ENCODE data around the gene RAB4A. TPM values are rescaled to one million over a fixed set of nuclear protein-coding genes. Genes with fewer than 3 reads are reported as not detected.
A peak's percentile ranks its signal among the peaks of the same experiment; 100 is the strongest.

The RAB4A gene
- total and polyA plus RNA-seq, 2 of the 13 experiments (the other 11 are each of a cell fraction or from before 2014, with no cell fraction given) = 56.0 to 80.1 TPM

DNA sequence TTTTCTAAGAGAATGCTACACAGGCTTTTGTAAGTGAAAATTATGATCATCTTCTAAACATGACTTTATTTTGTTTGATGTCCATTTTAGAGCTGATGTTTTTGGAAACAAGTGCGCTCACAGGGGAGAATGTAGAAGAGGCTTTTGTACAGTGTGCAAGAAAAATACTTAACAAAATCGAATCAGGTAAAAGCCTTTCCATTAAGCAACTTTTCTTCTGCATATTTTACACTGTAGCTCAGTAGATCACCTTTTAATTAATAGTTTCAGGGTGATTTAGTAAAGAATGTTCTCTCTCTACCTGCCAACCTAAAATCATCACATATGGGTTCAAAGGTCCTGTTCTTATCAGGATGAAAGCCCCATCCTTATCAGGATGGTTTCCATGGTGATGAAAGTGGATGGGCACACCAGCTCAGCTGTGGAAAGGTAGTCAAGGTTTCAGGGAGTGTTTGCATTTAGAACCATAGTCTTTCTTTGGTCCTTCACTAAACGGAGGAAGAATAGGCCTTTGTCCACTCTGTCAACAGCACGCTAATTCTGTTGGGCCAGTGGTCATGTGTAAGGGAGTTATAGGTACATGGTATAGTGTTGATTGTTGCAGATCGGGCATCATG, 28.1 kb downstream of the RAB4A start (continued):
- TF ChIP-seq, protein P1, sequence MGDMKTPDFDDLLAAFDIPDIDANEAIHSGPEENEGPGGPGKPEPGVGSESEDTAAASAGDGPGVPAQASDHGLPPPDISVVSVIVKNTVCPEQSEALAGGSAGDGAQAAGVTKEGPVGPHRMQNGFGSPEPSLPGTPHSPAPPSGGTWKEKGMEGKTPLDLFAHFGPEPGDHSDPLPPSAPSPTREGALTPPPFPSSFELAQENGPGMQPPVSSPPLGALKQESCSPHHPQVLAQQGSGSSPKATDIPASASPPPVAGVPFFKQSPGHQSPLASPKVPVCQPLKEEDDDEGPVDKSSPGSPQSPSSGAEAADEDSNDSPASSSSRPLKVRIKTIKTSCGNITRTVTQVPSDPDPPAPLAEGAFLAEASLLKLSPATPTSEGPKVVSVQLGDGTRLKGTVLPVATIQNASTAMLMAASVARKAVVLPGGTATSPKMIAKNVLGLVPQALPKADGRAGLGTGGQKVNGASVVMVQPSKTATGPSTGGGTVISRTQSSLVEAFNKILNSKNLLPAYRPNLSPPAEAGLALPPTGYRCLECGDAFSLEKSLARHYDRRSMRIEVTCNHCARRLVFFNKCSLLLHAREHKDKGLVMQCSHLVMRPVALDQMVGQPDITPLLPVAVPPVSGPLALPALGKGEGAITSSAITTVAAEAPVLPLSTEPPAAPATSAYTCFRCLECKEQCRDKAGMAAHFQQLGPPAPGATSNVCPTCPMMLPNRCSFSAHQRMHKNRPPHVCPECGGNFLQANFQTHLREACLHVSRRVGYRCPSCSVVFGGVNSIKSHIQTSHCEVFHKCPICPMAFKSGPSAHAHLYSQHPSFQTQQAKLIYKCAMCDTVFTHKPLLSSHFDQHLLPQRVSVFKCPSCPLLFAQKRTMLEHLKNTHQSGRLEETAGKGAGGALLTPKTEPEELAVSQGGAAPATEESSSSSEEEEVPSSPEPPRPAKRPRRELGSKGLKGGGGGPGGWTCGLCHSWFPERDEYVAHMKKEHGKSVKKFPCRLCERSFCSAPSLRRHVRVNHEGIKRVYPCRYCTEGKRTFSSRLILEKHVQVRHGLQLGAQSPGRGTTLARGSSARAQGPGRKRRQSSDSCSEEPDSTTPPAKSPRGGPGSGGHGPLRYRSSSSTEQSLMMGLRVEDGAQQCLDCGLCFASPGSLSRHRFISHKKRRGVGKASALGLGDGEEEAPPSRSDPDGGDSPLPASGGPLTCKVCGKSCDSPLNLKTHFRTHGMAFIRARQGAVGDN (CRISPR knock-in tag; IDR thresholded peaks at IDR 0.05) = no peak
- TF ChIP-seq SKI (IDR thresholded peaks at IDR 0.05; ENCODE audit: partially characterized antibody) (no peak), PAX8 (CRISPR knock-in tag; IDR thresholded peaks at IDR 0.05; ENCODE audit: borderline replicate concordance) (no peak), MATR3 (CRISPR knock-in tag; IDR thresholded peaks at IDR 0.05) (no peak), GTF2F1 (IDR thresholded peaks at IDR 0.05; ENCODE audit: low read length) (no peak), ZNF317 (CRISPR knock-in tag; IDR thresholded peaks at IDR 0.05) (no peak), ZNF460 (CRISPR knock-in tag; IDR thresholded peaks at IDR 0.05; ENCODE audit: borderline replicate concordance) (no peak), KLF12 (CRISPR knock-in tag; IDR thresholded peaks at IDR 0.05; ENCODE audit: borderline replicate concordance) (no peak), MIER2 (CRISPR knock-in tag; IDR thresholded peaks at IDR 0.05) (peak; percentile 56; the same call in 1 of the 2 replicates), KLF13 (CRISPR knock-in tag; IDR thresholded peaks at IDR 0.05) (no peak), FLYWCH1 (CRISPR knock-in tag; IDR thresholded peaks at IDR 0.05) (no peak), IKZF4 (CRISPR knock-in tag; IDR thresholded peaks at IDR 0.05; ENCODE audit: borderline replicate concordance, low read depth, not compliant biosample characterization) (no peak), ZNF432 (CRISPR knock-in tag; IDR thresholded peaks at IDR 0.05; ENCODE audit: borderline replicate concordance) (no peak), HNRNPL (IDR thresholded peaks at IDR 0.05; ENCODE audit: low read depth, low read length) (no peak)
- TF ChIP-seq, protein P2, sequence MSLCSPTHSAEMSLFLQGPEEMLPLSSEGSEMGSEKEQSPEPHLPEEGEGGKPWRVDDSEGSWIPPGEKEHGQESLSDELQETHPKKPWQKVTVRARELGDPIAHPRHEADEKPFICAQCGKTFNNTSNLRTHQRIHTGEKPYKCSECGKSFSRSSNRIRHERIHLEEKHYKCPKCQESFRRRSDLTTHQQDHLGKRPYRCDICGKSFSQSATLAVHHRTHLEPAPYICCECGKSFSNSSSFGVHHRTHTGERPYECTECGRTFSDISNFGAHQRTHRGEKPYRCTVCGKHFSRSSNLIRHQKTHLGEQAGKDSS (CRISPR knock-in tag; IDR thresholded peaks at IDR 0.05; ENCODE audit: borderline replicate concordance, low read depth) = no peak
- TF ChIP-seq, protein P3, sequence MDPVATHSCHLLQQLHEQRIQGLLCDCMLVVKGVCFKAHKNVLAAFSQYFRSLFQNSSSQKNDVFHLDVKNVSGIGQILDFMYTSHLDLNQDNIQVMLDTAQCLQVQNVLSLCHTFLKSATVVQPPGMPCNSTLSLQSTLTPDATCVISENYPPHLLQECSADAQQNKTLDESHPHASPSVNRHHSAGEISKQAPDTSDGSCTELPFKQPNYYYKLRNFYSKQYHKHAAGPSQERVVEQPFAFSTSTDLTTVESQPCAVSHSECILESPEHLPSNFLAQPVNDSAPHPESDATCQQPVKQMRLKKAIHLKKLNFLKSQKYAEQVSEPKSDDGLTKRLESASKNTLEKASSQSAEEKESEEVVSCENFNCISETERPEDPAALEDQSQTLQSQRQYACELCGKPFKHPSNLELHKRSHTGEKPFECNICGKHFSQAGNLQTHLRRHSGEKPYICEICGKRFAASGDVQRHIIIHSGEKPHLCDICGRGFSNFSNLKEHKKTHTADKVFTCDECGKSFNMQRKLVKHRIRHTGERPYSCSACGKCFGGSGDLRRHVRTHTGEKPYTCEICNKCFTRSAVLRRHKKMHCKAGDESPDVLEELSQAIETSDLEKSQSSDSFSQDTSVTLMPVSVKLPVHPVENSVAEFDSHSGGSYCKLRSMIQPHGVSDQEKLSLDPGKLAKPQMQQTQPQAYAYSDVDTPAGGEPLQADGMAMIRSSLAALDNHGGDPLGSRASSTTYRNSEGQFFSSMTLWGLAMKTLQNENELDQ (CRISPR knock-in tag; IDR thresholded peaks at IDR 0.05; ENCODE audit: borderline replicate concordance) = no peak
- TF ChIP-seq, protein P4, sequence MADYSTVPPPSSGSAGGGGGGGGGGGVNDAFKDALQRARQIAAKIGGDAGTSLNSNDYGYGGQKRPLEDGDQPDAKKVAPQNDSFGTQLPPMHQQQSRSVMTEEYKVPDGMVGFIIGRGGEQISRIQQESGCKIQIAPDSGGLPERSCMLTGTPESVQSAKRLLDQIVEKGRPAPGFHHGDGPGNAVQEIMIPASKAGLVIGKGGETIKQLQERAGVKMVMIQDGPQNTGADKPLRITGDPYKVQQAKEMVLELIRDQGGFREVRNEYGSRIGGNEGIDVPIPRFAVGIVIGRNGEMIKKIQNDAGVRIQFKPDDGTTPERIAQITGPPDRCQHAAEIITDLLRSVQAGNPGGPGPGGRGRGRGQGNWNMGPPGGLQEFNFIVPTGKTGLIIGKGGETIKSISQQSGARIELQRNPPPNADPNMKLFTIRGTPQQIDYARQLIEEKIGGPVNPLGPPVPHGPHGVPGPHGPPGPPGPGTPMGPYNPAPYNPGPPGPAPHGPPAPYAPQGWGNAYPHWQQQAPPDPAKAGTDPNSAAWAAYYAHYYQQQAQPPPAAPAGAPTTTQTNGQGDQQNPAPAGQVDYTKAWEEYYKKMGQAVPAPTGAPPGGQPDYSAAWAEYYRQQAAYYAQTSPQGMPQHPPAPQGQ (CRISPR knock-in tag; IDR thresholded peaks at IDR 0.05; ENCODE audit: borderline replicate concordance) = no peak

Measured in HepG2 (cell line).